ENCODE results near the gene NCBP2L. TPM values are rescaled to one million over a fixed set of nuclear protein-coding genes. Genes with fewer than 3 reads are reported as not detected.

NCBP2L gene
- total RNA-seq, 1 experiment from 2014 or later = not detected

- Histone ChIP-seq H3K79me2 (ENCODE audit: low read length) (no peaks in the 10 kb centered on the region), H3K9me3 (ENCODE audit: low read length) (no peaks in the 10 kb centered on the region), H3F3A (ENCODE audit: low read length, unreplicated experiment) (no peaks in the 10 kb centered on the region), H3K4me1 (ENCODE audit: insufficient read depth, low read length) (peaks cover 3% of the 10 kb centered on the region; the same call in 1 of the 2 replicates), H3K27ac (ENCODE audit: low read length) (no peak overlapping the region), H3K4me2 (ENCODE audit: low read length) (no peak overlapping the region), H2AFZ (ENCODE audit: low read length) (no peak overlapping the region), H3K9ac (ENCODE audit: low read length) (no peak overlapping the region), H3K4me3 (ENCODE audit: low read length) (no peak overlapping the region), H4K20me1 (ENCODE audit: low read length) (no peaks in the 10 kb centered on the region), H3K9me2 (replicated peaks; ENCODE audit: low read length) (no peaks in the 10 kb centered on the region), H3K27me3 (ENCODE audit: low read length) (no peaks in the 10 kb centered on the region), H3K36me3 (ENCODE audit: low read depth, low read length) (no peaks in the 10 kb centered on the region)
- TF ChIP-seq EZH2phosphoT487 (IDR thresholded peaks at IDR 0.05; ENCODE audit: borderline replicate concordance, low read length) (no peak), EZH2 (IDR thresholded peaks at IDR 0.05; ENCODE audit: low read length, unreplicated experiment) (no peak), CTCF (conservative IDR thresholded peaks at IDR 0.05; ENCODE audit: low read depth, low read length) (no peak)
- ChIA-PET POLR2A (ENCODE audit: unreplicated experiment) (no interaction called here), CTCF (no interaction called here)
- no TSS peak for BruUV-seq (replicated peaks)
- DNase-seq (no peak), ATAC-seq (no peak)
- intact Hi-C loops (cut with micrococcal nuclease) = no loop called here
Measured at GRCh38 chrX:107738272-107738671, 39.3 kb upstream of the NCBP2L start.

GRCh38 chrX:107738768-107739167 is 38.8 kb upstream of the NCBP2L start:
- no TSS peak for BruUV-seq (replicated peaks)
- ATAC-seq = no peak
- CTCF ChIA-PET = no interaction called here
- Histone ChIP-seq H3K27ac (ENCODE audit: low read length) (no peak overlapping the region), H3F3A (ENCODE audit: low read length, unreplicated experiment) (no peaks in the 10 kb centered on the region), H3K4me2 (ENCODE audit: low read length) (no peak overlapping the region), H3K9me2 (replicated peaks; ENCODE audit: low read length) (no peaks in the 10 kb centered on the region), H3K36me3 (ENCODE audit: low read depth, low read length) (no peaks in the 10 kb centered on the region), H3K9ac (ENCODE audit: low read length) (no peak overlapping the region), H3K4me3 (ENCODE audit: low read length) (no peak overlapping the region), H3K79me2 (ENCODE audit: low read length) (no peaks in the 10 kb centered on the region), H3K4me1 (ENCODE audit: insufficient read depth, low read length) (peaks cover 3% of the 10 kb centered on the region; the same call in 1 of the 2 replicates), H3K9me3 (ENCODE audit: low read length) (no peaks in the 10 kb centered on the region), H2AFZ (ENCODE audit: low read length) (no peak overlapping the region), H3K27me3 (ENCODE audit: low read length) (no peaks in the 10 kb centered on the region), H4K20me1 (ENCODE audit: low read length) (no peaks in the 10 kb centered on the region)
- TF ChIP-seq EZH2 (IDR thresholded peaks at IDR 0.05; ENCODE audit: low read length, unreplicated experiment) = no peak
- TF ChIP-seq CTCF (conservative IDR thresholded peaks at IDR 0.05; ENCODE audit: low read depth, low read length) = no peak
- TF ChIP-seq EZH2phosphoT487 (IDR thresholded peaks at IDR 0.05; ENCODE audit: borderline replicate concordance, low read length) = no peak
- POLR2A ChIA-PET (ENCODE audit: unreplicated experiment) = no interaction called here
- no peak for DNase-seq
- intact Hi-C loops (cut with micrococcal nuclease) = no loop called here

GRCh38 chrX:107739541-107739940 is 38.0 kb upstream of the NCBP2L start:
- H3F3A ChIP-seq (ENCODE audit: low read length, unreplicated experiment) = no peaks in the 10 kb centered on the region
- H3K9me3 ChIP-seq (ENCODE audit: low read length) = no peaks in the 10 kb centered on the region
- no peak for ATAC-seq
- H3K27ac ChIP-seq (ENCODE audit: low read length) = no peak overlapping the region
- H3K4me3 ChIP-seq (ENCODE audit: low read length) = no peak overlapping the region
- no peak overlapping the region for H3K4me2 ChIP-seq (ENCODE audit: low read length)
- ChIA-PET POLR2A (ENCODE audit: unreplicated experiment) (no interaction called here), CTCF (interaction anchor here (1.0 kb wide), 1 partner anchor 66 kb away, joined by 3 read pairs; no protein-coding TSS in a partner anchor)
- H4K20me1 ChIP-seq (ENCODE audit: low read length) = no peaks in the 10 kb centered on the region
- no peak overlapping the region for H3K9ac ChIP-seq (ENCODE audit: low read length)
- H3K9me2 ChIP-seq (replicated peaks; ENCODE audit: low read length) = no peaks in the 10 kb centered on the region
- no peak for DNase-seq
- no TSS peak for BruUV-seq (replicated peaks)
- intact Hi-C loops (cut with micrococcal nuclease) = no loop called here
- no peak overlapping the region for H2AFZ ChIP-seq (ENCODE audit: low read length)
- TF ChIP-seq EZH2 (IDR thresholded peaks at IDR 0.05; ENCODE audit: low read length, unreplicated experiment) (no peak), EZH2phosphoT487 (IDR thresholded peaks at IDR 0.05; ENCODE audit: borderline replicate concordance, low read length) (no peak), CTCF (conservative IDR thresholded peaks at IDR 0.05; ENCODE audit: low read depth, low read length) (no peak)
- no peaks in the 10 kb centered on the region for H3K79me2 ChIP-seq (ENCODE audit: low read length)
- H3K4me1 ChIP-seq (ENCODE audit: insufficient read depth, low read length) = peaks cover 3% of the 10 kb centered on the region; the same call in 1 of the 2 replicates
- no peaks in the 10 kb centered on the region for H3K27me3 ChIP-seq (ENCODE audit: low read length)
- H3K36me3 ChIP-seq (ENCODE audit: low read depth, low read length) = no peaks in the 10 kb centered on the region

All from PC-3 (cell line).